Fibroblast of villous mesenchyme (primary cell): ENCODE measurements around the gene HOXD4. TPM values are rescaled to one million over a fixed set of nuclear protein-coding genes. Genes with fewer than 3 reads are reported as not detected.

Experiments
- DNase-seq: peaks from one replicate; pipeline ENCODE4 v3.0.0-alpha.2; 2010; ENCODE audit warnings: low read depth
- H3K4me3 ChIP-seq: 2 replicates; pipeline ENCODE4 v1.5.1; 2011; ENCODE audit warnings: low read depth, mild to moderate bottlenecking, low read length
- total RNA-seq: library from RNA; depleted of rRNA; stranded (reverse); fragments of >200 nt; gene quantifications from 2 replicates; pipeline ENCODE4 v1.2.3, GENCODE V29; 2012
- TF ChIP-seq, protein P1 (sequence below): IDR thresholded peaks from 2 replicates; pipeline ENCODE4 v1.5.1; 2012; ENCODE audit warnings: low read depth, mild to moderate bottlenecking, low read length; ENCODE audit not compliant: insufficient read depth

The HOXD4 gene
- total RNA-seq, 1 donor, result 7.8 TPM

DNA sequence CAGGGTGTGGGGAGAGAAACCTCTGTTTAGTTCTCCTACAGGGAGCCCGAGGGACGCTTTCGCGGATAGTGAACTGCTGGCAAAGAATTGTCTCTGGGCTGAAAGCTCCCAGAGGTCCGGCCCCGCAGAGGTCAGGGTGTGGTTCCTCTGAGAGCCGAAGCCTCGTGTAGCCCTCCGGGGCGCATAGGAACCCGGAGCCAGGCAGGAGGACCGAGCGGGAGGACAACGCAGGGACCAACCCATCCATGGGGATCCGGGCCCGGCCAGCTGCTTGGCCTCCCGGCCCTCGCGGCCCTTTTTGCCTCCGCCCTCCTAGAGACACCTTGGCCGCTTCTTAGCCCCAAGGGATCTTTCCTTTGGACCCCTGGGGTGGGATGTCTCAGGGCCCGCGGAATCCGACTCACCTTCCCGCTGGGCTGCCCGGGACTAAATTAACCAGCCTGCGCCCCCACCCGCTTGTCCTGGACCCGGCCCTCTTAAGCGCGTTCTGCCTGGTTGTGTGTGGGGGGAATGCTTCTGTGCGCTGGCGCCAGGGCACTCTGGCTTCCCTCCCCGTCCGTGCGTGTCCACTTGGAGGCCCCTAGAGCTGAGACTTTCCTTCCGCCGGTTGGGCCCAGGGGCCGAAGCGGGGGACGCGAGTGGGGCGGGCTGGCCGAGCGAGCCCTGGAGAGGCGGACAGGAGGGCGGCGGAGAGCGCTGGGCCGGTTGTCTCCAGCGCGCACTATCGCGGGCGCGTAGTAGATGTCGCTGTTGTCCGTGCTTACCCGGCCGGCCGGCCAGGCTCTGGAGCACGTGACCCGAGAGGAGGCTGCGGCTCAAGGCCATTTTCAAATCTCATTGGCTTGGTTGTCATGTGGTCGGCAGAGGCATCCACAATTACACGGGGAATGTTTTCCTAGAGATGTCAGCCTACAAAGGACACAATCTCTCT is 35.2 kb upstream of the HOXD4 start, which contains the start of gene HOXD10:
TSS of gene HOXD10 (plus strand) at position 896 of the 931 bp plus-strand sequence. CDS start 56 bp downstream, outside the sequence.
- TF ChIP-seq, protein P1, sequence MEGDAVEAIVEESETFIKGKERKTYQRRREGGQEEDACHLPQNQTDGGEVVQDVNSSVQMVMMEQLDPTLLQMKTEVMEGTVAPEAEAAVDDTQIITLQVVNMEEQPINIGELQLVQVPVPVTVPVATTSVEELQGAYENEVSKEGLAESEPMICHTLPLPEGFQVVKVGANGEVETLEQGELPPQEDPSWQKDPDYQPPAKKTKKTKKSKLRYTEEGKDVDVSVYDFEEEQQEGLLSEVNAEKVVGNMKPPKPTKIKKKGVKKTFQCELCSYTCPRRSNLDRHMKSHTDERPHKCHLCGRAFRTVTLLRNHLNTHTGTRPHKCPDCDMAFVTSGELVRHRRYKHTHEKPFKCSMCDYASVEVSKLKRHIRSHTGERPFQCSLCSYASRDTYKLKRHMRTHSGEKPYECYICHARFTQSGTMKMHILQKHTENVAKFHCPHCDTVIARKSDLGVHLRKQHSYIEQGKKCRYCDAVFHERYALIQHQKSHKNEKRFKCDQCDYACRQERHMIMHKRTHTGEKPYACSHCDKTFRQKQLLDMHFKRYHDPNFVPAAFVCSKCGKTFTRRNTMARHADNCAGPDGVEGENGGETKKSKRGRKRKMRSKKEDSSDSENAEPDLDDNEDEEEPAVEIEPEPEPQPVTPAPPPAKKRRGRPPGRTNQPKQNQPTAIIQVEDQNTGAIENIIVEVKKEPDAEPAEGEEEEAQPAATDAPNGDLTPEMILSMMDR, result no peak
- H3K4me3 ChIP-seq, result peak within 1 kb of the TSS; percentile 58
- peak; percentile 90 for DNase-seq

DNA sequence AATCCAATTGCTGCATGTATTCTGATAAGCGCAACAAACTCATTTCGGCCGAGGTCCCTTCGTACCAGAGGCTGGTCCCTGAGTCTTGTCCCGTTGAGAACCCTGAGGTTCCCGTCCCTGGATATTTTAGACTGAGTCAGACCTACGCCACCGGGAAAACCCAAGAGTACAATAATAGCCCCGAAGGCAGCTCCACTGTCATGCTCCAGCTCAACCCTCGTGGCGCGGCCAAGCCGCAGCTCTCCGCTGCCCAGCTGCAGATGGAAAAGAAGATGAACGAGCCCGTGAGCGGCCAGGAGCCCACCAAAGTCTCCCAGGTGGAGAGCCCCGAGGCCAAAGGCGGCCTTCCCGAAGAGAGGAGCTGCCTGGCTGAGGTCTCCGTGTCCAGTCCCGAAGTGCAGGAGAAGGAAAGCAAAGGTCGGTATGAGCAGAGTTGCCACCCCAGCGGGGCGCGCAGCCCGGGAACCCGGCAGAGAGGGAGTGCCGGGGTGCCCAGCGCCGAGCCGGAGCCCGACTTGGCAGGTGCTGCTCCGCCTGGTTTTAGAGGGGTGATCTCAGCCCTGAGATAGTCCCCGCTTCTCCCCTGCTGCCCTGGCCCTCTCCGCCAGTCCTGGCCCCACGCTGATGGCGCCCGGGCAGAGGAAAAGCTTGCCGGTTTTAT is 34.1 kb upstream of the HOXD4 start:
- peak overlapping the region; percentile 58 for H3K4me3 ChIP-seq
- DNase-seq, result peak; percentile 25

DNA sequence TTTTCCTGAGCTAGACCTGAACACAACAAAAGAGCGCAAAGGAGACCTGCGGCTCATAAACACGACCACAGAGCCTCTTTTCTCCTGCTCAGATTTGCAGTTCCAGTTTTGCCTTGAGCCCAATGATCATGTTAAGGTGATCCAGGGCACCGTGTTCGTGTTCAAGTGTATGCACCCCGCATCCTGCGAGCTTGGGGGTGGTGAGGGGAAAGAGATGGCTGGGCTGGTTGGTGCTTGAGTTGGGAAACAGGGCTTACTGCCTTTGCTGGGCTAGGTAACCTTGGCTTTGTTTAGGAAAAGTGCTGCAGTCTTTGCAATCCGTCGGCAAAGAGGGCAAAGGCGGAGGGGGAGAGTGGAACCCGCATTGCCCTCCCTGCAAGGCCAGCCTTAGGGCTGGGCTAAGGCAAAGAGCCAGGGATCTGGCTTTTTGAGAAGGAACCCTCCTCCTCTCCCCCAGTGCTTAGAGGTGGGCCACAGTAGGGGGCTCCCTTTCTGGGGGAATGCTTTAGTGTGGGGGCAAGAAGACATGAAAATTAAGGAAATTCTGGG is 33.5 kb upstream of the HOXD4 start:
- H3K4me3 ChIP-seq, result peak overlapping the region; percentile 58
- TF ChIP-seq, protein P1, result no peak
- no peak for DNase-seq

More for the DNA sequence above, 34.1 kb upstream of the HOXD4 start:
- TF ChIP-seq, protein P1, result no peak

DNA sequence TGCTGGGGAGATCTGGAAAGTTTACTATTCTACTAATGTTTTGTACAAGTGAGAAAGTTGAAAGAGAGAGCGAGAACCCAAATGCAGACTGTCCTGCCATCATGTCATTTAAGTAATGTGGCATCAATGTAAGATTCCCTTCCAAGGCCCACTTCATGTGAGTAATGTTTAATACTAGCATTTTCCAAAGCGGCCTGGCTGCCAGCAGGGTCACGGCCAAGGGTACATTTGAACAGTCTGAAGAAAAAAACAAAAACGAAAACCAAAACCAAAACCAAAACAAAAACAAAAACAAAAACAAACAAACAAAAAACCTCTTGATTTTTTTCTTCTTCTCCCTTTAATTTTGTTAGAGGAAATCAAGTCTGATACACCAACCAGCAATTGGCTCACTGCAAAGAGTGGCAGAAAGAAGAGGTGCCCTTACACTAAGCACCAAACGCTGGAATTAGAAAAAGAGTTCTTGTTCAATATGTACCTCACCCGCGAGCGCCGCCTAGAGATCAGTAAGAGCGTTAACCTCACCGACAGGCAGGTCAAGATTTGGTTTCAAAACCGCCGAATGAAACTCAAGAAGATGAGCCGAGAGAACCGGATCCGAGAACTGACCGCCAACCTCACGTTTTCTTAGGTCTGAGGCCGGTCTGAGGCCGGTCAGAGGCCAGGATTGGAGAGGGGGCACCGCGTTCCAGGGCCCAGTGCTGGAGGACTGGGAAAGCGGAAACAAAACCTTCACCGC is 32.6 kb upstream of the HOXD4 start:
- H3K4me3 ChIP-seq, result peak overlapping the region; percentile 58
- TF ChIP-seq, protein P1, result peak; percentile 64
- DNase-seq, result peak; percentile 88

DNA sequence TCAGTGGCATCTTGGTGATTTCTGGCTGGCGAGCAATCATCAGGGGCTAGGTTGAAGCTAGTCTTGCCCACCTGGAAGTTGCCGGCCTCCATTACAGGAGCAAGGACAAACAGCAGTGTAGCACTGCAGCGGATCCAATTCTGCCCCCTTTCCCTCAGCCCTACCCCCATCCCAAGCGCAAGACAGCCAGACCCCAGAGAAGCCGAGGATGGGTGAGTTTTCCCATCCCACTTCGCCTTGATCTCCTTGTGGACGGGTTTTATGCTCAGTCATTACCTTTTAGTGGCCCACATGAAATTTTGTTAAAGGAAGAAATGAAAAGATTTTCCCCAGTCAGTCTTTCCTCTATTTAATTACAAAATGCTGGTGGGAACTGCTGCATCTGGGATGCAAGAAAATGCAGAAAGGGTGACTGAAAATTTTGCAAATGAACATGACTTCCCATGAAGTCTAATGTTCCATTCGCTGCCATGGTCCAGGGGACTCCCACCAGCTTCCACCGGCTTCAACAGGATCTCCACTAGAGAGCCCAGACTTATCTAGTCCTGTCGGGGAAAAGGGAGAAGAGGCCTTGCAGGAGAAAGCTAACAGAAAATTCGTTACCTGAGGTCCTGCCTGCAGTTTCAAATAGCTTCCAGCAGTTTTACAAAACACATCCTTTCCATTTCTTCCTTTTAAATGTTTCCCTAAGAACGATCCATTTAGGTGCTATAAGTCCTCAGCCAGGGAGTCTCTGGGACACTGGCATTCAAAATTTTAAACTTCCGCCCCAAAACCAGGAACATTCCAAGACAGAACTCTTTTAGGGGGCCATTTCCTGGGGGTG is 30.8 kb upstream of the HOXD4 start:
- TF ChIP-seq, protein P1, result peak; percentile 12
- DNase-seq, result peak; percentile 57
- peak overlapping the region; percentile 22 for H3K4me3 ChIP-seq
